RCC 7860 (cell line): ENCODE measurements around the gene MRNIP.
"Not testable (repeated sequence)": the region's sequence is repeated elsewhere in the genome, so short reads cannot be mapped to it uniquely, and the experiment has no call there.

ENCODE experiments used
- DNase-seq: peaks from one replicate; pipeline ENCODE4 v3.0.0-alpha.2; 2015; ENCODE audit warnings: low spot score
- FAIRE-seq: peaks from 2 replicates; lab custom pipeline; 2012; peaks lifted over from hg19 to GRCh38; lab: Jason Lieb, UNC

Gene MRNIP

DNA sequence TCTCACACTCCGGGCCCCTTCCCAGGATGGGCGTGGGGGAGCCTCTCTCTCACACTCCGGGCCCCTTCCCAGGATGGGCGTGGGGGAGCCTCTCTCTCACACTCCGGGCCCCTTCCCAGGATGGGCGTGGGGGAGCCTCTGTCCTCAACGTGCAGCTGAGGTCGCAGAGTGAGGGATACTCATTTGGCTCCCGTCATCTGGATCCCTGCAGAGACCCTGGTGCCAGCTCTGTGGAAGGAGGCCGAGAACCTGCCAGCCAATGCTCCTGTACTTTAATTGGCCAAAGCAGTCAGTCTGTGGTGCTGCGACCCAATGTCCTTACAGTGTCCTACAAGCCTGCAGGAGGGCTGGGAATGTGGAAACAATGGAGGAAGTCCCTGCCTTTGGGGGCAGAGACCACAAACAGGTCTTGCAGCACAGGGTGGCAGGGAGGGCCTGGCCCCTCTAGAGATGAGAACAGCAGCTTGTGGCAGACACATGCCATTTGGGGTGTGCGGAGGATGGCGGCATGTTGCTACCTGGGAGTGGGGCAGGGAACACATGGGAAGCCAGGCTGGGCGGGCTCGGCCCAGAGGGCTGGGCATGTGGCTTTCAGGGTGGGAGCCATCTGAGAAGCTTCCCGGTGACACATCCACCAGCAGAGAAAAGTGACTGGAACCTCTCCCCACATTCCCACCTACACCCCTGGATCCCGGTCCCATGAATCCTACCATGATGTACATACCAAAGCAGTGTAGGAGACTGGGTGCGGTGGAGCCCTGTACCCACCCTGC lies 13.6 kb upstream of the MRNIP start:
- DNase-seq (no peak), FAIRE-seq (no peak)

DNA sequence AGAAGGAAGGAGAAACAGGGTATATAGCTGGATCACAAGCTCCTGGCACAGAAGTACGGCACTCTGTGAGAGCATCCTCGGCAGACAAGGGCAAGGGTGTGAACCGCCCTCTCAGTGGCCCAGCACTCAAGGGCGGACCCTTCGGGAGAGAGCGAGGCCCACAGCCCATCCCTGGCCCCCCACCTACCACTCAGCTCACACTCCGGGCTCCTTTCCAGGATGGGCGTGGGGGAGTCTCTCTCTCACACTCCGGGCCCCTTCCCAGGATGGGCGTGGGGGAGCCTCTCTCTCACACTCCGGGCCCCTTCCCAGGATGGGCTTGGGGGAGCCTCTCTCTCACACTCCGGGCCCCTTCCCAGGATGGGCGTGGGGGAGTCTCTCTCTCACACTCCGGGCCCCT lies 12.9 kb upstream of the MRNIP start:
- DNase-seq, FAIRE-seq: not testable (repeated sequence)

DNA sequence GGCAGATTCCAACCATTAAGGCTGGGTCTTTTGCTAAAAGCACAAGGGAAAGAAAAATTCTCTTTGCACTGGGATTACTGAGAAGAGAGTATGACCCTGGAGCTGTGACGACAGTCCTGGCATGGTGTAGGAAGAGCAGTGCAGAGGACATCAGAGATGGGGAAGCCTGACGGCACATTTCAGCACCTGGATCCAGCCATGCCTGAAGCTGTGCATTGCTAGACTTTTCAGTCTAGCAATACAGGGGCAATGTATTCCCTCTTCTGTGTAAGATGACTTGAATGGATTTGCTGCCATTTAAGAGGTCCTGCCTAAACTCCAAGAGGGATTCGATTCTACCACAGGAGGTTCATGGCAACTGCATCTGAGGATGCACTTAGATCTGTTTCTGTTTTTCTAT lies 12.3 kb upstream of the MRNIP start:
- DNase-seq = no peak
- no peak for FAIRE-seq

DNA sequence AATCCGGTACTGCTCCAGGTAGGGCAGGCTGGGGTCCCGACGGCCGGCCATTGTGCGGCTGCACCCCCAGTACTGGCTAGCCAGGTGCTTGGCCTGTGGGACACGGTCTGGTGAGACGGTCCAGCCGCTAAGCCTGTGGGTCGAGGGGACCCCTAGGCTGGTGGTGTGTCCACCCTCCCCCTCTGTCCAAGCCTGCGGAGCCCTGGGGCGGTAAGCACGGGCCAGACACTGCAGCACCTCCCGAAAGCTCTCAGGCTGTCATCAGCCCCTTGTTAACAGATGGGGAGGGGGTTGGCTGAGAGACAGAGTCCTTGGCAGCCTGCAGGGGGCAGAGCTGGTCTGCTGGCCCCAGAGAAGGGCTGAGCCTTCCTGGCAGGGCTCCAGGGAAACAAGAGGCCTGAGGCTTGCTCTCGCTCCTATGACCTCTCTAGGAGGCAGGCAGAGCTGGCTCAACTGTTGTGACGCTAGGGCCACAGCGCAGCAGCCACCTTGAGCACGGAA lies 11.8 kb upstream of the MRNIP start:
- no peak for FAIRE-seq
- no peak for DNase-seq

DNA sequence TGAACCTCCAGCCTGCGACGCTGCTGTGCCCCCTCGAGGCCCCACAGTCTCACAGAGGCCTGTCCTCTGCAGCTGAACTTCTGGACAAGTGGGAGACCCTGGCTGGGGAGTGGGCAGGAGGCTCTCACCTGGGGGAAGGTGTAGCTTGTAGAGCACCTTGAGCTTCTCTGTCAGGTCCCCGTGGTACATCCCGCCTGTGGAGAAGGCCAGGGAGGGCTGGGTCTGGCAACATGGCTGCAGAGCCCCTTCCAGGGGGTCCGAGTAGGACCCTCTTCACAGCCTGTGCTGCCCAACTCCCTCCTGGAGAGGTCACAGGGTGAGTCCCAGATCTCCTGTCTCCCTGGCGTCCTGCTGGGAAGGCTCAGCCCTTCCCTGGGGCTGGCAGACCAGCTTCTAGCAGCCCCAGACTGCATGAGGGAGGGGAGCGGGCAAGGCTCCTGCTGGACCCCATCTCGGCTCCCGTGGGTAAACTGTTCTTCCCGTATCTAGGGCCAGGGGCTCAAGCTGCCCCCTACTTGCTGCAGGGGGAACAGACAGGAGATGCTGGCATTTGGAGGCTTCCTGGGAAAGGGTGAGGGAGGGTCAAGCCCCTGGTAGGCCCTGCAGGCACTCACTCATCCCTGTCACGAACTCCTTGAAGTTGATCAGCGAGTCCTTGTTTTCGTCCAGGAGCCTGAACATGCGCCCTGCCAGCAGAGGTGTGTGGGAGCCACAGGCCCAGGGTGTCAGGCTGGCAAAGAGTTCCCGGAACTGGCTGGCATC lies 11.2 kb upstream of the MRNIP start:
- DNase-seq (no peak), FAIRE-seq (no peak)

DNA sequence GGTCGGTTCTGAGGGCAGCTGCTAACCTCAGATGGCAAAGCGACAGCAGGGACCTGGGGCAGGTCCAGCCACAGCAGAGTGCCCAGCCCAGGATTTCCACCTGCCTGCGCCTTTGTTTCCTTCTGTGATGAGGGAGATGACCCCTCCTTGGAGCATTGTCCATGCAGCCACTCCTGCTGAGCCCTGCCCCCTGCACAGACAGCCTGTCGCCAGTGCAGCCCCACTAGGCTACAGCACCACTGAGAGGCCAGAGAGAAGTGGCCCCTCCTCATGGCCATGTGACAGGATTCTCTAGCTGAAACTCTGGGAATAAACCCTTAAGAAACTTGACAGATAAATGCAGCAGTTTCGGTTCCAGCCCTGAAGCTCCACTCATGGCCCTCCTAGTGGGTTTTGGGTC lies 10.5 kb upstream of the MRNIP start:
- FAIRE-seq = no peak
- no peak for DNase-seq

DNA sequence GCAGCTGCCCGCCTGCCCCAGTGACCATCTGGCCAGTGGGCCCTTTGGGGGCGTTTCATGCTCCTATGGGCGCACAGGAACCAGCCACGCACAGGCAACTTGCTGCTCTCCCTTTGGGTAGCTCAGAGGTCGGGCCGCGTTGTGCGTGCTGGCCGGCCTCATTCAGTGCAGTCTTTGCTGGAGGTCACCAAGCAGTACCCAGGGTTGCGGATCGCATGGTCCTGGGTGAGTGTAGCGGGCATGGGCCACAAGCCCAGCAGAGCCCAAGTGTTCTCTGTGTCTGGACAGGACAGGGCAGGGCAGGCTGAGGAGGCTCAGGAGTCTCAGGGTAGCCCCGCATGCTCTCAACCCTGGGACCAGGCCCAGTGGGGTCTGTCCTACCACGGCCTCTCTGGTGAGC lies 9.9 kb upstream of the MRNIP start:
- DNase-seq = no peak
- no peak for FAIRE-seq

DNA sequence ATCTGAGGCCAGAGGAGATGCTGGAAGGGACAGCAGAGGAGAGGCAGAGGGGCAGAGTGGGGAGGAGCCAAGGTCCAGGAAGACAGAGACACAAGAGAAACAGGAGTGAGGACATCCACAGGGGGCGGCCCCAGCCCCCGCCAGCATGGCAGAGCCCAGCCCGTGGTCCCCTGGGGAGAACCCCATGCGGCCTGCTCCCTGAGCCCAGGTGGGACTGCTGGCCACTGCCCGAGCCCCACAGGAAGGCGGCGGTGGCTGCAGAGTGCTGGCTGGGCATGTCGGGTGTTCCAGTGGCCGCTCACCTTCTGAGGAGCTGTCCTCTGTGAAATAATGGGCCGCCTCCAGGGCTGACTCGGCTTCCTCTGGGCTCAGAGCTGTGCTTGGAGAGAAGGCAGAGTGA lies 8.9 kb upstream of the MRNIP start:
- DNase-seq (no peak), FAIRE-seq (no peak)

DNA sequence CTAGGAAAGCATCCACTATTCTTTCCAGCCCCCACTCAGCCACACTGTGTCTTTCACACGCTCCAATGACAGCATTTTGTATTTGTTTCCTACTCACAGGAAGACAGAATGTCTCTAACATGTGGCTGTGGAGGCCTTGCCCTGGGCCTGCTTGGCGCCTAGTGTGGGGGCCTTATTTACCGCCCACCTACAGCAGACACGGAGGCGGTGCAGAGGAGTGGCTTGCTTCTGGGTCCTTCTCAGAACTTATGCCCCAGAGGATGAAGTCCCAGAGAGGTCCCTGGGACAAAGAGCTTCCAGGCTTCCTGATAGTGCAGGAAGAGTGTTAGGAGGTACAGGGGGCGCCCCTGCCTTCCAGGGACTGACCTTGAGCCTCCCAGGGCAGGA lies 8.5 kb upstream of the MRNIP start:
- FAIRE-seq (no peak), DNase-seq (no peak)

DNA sequence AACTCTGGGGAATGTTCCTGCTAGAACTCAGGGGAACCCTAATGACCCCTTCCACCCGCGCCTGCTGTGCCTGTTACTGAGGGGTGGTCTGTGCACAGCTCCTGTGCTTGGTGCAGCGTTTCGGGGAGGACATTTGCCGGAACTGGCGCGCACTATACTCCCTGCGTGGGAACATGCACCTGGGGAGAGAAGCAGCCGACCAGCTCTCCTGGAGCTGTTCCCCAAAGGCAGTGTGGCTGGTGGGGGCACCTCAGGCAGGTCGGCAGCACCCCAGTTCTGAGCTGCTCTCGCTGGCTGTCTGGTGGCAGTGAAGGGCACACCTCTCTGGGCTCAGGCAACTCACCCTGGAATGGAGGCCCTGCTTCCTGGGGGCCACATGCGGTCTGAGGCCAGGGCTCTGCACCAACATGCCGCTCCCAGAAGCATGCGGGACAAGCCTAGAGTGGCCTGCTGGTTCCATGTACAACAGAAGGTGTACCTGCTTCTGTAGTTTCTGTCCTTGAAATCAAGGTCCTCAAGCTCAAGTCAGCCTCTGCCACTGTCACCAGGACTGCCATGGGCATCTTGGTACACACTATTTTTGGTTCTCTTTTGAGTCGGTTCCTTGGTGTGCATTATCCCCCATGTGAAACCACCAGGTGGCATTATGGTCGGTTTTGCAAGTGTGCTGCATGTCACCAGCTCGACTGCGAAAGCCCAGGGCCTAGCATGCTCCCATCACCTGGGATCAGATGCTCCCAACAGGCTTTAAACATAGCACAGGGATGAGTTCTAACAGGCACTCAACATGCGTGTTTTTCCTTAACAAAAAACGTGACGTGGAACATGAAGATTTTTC lies 7.8 kb upstream of the MRNIP start:
- FAIRE-seq (no peak), DNase-seq (no peak)

DNA sequence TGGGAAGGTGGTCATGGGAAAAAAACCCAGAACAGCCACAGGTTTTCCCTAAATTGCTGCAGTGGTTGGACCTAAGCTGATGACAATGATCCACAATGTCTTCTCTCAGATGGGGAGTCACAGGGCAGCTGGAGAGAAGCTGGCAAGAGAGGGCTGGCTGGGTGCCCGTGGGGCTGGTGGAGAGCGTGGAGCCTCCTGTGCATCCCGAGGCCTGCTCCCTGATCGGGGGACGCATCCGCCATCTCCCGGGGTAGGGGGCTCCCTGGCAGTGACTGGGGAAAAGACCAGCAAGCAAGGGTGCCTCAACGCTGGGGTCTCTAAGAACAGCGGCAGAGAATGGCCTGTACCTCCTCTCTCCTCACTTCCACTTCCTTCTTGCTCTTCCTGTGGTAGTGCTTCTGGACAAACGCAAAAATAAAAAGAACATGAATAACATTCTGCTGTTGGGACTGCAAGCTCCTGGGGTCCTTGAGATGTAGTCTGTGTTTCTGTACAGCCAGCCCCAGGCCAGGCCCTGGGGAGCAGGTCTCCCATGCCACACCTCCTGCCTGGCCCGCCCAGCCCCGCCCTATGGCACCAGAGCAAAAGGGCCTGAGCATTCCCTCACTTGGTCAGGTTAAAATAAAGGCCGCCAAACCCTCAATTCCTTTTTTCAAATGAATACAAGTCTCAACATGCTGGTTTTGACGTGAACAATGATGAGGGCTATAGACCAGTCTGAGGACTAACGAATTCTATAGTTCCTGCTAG lies 7.0 kb upstream of the MRNIP start:
- FAIRE-seq (no peak), DNase-seq (no peak)

DNA sequence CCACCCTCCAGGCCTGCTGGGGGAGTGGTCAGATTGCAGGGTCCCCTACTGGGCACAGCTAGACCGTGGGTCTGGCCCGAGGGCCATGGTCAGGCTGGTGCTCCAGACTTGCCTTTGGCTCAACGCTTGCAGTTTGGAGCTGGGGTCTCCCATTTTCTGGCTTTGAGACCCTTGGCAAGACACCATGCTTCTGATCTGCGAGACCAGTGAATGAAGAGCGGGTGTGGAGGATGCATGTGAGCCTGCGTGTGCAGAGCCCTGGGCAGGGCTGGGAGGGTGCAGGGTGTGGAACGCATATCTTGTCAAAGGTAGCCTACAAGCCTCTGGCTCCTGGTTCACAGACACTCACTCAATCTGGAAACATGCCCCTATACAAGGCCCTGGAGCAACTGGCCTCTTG lies 6.1 kb upstream of the MRNIP start:
- FAIRE-seq (no peak), DNase-seq (no peak)

DNA sequence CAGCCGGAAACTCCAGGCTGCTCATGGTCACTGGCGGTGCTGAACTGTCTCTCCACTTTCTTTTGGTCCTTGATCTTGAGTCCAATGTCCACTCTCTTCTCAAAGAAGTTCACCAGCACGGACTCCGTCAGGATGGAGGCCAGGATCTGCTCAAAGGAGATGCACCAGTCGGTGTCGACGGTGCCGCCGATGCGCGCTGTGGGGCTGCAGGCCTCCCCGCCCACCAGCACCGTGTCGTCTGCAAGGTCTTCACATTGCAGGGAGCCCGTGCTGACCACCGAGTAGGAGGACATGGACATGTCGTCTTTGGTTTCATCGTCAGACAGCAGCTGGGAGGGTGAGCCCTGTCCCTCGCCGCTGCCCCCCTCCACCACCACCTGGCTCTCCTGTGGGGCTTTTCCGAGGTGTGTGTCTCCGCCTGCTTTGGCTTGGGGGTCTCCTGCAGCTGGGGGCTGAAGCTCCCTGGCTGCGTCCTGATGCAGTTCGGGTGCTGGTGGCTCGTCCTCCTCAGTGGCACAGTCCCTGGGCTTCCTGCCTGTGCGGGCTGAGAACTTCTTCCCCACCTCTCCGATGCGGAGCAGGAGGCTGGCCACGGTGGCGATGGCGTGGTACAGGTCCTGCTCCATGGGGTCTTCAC lies 5.0 kb upstream of the MRNIP start:
- DNase-seq (no peak), FAIRE-seq (no peak)

DNA sequence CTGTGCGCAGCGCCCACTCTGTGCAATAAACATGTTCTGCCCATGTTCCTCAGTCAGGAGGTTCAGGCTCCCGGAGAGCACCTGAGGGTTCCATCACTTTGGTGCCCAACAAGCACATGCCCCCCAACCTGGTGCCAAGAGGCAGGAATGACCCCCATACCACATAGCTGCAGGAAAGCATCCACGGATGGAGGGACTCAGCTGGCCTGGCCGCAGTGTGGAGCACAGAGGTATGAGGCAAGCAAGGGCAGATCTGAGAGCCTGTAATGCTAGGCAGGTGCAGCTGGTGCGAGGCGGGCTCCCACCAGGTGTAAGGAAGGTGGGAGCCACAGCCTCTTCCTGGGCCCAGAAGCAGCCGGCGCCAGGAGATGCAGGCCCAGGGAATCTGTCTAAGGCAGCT lies 4.3 kb upstream of the MRNIP start:
- FAIRE-seq (no peak), DNase-seq (no peak)

DNA sequence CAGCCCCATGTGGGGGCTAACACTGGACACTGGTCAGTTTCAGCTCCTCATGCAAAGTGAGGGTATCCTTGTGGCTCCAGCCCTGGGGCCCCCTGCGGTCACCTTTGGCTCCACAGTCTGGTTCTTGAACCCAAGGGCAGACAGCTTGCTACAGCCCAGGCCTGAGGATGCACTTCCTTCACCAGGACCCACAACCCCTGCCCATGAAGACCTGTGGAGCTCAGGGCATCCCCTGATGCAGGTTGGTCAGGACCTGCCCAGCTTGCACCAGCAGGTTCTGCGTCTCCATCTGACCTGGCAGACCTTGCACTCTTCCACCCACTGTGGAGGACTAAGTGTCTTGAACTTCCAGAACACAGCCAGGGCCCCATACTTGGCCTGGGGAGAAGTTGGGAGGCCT lies 3.7 kb upstream of the MRNIP start:
- FAIRE-seq (no peak), DNase-seq (no peak)

DNA sequence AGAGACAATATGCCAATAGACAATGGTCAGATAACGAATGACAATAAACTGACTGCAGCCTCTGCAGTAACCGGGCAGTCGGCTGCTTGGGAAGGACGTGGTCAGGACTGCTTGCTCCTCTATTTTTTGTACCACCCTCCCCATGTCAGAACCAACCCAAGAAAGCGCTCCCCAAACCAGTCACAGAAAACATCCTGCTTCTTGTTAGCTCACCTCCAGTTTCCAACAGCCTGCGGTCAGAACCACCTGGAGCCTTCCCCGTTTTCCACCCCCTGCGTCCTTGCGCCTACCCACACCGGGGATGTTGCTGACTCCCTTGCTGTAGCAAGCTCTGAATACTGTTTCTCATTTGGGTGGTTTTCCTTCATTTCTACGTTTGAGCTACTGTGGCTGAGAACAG lies 1.7 kb upstream of the MRNIP start:
- no peak for DNase-seq

DNA sequence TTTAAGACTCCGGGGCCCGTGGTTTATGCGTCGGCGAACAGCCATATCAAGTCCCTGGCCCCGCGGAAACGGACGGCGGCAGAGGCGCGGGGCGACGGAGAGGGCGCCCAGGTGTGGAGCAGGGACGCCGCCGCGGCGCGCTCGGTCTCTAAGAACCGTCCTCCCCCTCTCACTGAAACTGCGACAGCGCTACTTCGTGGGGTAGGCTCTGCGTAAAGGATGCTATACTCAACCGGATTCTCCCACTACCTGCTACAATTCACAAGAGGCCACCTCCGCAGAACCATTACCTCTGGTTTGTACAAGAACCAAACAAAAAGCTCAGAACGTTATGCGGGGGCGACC lies 404 bp downstream of the MRNIP start:
- FAIRE-seq (no peak), DNase-seq (no peak)

More for the DNA sequence above, 1.7 kb upstream of the MRNIP start:
- FAIRE-seq = no peak

DNA sequence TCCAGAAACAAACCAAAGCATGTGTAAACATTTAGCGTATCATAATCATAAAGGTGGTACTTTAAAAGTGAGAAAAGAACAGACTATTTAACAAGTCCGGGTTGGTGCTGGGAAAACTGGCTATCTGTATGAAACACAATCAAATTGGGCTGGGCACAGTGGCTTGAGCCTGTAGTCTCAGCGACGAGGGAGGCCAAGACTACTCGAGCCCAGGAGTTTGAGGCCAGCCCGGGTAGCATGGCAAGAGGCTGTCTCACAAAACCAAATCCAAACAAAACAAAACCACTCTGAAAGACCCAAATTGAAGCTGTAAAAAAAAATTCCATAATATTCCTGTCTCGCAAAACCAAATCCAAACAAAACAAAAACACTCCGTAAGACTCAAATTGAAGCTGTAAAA lies 4.3 kb downstream of the MRNIP start:
- no peak for DNase-seq
- FAIRE-seq = no peak

DNA sequence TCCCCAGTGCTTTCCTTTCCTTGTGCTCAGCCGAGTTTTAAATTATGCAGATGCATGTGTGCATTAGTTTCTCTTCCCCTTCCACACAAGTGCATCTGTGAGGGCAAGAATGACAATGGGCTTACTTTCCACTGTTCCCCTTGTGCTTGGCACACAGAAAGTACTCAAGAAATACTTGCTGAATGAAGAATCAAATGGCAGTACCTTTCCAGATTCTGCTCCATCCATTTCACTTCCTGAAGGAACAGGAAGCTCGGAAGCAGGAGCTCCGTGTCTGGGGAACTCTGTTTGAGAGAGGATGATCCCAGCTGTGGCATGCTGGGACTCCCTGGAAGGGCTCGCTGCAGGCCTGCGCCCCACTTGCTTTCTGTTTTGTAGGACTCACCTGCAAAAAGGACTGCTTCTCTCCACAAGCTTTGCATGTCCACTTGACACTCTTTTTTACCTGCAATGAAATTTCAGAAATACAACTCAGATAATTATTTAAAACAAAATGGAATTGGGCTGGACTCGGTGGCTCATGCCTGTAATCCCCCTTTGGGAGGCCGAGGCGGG lies 5.5 kb downstream of the MRNIP start:
- FAIRE-seq (no peak), DNase-seq (no peak)

DNA sequence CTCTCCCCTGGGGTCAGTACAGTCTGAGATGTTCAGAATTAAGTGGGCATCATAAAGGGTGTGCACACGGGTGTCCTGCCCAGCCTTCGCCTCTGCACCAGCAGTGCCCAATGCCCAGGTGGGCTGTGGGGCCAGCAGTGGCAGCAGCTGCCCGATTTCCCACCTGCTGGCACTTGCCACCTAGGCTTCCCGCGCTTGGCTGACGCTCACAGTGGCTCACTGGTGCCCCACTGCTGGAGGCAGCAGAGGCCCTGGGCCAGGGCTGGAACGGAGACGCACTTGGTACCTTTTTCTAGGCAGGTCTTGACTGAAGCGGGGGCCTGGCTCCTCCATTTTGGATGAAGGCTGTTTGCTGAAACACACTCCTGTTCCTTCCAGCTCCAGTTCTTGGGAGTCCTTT lies 17.0 kb downstream of the MRNIP start:
- FAIRE-seq (no peak), DNase-seq (no peak)
